ENCODE results near the gene TNFRSF9. TPM values are rescaled to one million over a fixed set of nuclear protein-coding genes. Genes with fewer than 3 reads are reported as not detected.

The TNFRSF9 gene
- total RNA-seq, 4 donors from 2014 or later, result 0.29 TPM; not detected in 3

GRCh38 chr1:7984811-7985210, 44.2 kb upstream of the TNFRSF9 start:
- 92 to 94% methylated on average over 15 of the region's 15 CpGs for WGBS, 2 donors
- H3K4me3 ChIP-seq (ENCODE audit: low read depth, poor library complexity, severe bottlenecking), result no peak overlapping the region
- intact Hi-C loops (cut with DNase I; ENCODE audit: low total_unique reads), result no loop called here
- TF ChIP-seq POLR2A (IDR thresholded peaks at IDR 0.05) (no peak), CTCF (IDR thresholded peaks at IDR 0.05) (no peak)
- no peak for DNase-seq (ENCODE audit: low spot score in 2 of 2)

- DNase-seq (ENCODE audit: low spot score in 2 of 2), result no peak
- intact Hi-C loops (cut with DNase I; ENCODE audit: low total_unique reads), result no loop called here
- 88% methylated on average over 14 to 15 of the region's 15 CpGs for WGBS, 2 donors
- no peak overlapping the region for H3K4me3 ChIP-seq (ENCODE audit: low read depth, poor library complexity, severe bottlenecking)
- TF ChIP-seq CTCF (IDR thresholded peaks at IDR 0.05) (no peak), POLR2A (IDR thresholded peaks at IDR 0.05) (no peak)
Observed at GRCh38 chr1:7983086-7983778, 42.6 kb upstream of the TNFRSF9 start.

GRCh38 chr1:7980984-7981383, 40.3 kb upstream of the TNFRSF9 start:
- no peak overlapping the region for H3K4me3 ChIP-seq (ENCODE audit: low read depth, poor library complexity, severe bottlenecking)
- no peak for DNase-seq (ENCODE audit: low spot score in 2 of 2)
- intact Hi-C loops (cut with DNase I; ENCODE audit: low total_unique reads), result no loop called here
- TF ChIP-seq CTCF (IDR thresholded peaks at IDR 0.05), result no peak
- no peak for TF ChIP-seq POLR2A (IDR thresholded peaks at IDR 0.05)
- WGBS, 2 donors, result 85 to 90% methylated on average over 7 of the region's 7 CpGs

- intact Hi-C loops (cut with DNase I; ENCODE audit: low total_unique reads), result loop anchor here (5.0 kb wide), 1 partner anchor 342 kb away; the partner anchor contains the start of gene SLC45A1
- WGBS, 2 donors, result 57 to 61% methylated on average over 8 of the region's 8 CpGs
- TF ChIP-seq CTCF (IDR thresholded peaks at IDR 0.05) (peak in 1 of 3 donors; percentile 84), POLR2A (IDR thresholded peaks at IDR 0.05) (no peak)
- H3K4me3 ChIP-seq (ENCODE audit: low read depth, poor library complexity, severe bottlenecking), result no peak overlapping the region
- peak; percentile 64 to 92 for DNase-seq (ENCODE audit: low spot score in 2 of 2)
Observed at GRCh38 chr1:7975212-7975865, 34.7 kb upstream of the TNFRSF9 start.

DNA sequence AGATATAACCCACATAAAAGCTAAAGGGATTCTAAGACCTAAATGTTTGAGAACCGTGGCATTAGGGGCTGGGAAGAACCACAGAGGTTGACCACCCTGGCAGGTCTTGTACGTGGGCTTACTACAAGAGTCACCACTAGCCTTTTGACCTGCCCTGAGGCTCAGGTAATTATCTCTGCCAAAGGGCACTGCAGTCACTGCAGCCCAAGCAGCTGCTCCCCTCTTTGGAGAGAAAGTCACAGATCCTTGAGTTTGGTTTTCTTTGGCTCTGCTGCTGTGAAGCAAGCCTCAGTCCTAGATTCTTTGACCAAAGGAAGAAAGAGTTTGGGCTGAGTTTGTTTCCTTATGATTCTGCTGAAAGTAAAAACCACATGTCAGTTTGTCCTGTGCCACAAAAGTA, 32.4 kb upstream of the TNFRSF9 start:
- no peak for DNase-seq (ENCODE audit: low spot score in 2 of 2)
- TF ChIP-seq CTCF (IDR thresholded peaks at IDR 0.05) (no peak), POLR2A (IDR thresholded peaks at IDR 0.05) (no peak)
- intact Hi-C loops (cut with DNase I; ENCODE audit: low total_unique reads), result no loop called here
- 94 to 98% methylated on average over 2 of the region's 2 CpGs for WGBS, 2 donors
- no peak overlapping the region for H3K4me3 ChIP-seq (ENCODE audit: low read depth, poor library complexity, severe bottlenecking)
